Posterior vena cava (tissue), 2 donors: Measurements from ENCODE around the gene MTA2. TPM values are rescaled to one million over a fixed set of nuclear protein-coding genes. Genes with fewer than 3 reads are reported as not detected.
"Not testable (repeated sequence)": the region's sequence is repeated elsewhere in the genome, so short reads cannot be mapped to it uniquely, and the experiment has no call there.

Source experiments
- DNase-seq: peaks from one replicate; pipeline ENCODE4 v3.0.0-alpha.2; 2020; ENCODE audit warnings: low spot score
- intact Hi-C, 2 donors: fragments of 100-400 bp; cut with DNase I; formaldehyde crosslinking; loops; one replicate each; pipeline versions ENCODE4 v1.14.1 to v1.14.2; 2022 to 2023
- total RNA-seq, 2 donors: library from RNA; stranded (reverse); fragmentation: NEBNext Ultra II Directional; extraction: Animal tissue kit (Norgen Biotek cat#: 25700); gene quantifications; one replicate each; pipeline ENCODE4 v1.2.1, GENCODE V29; 2021
- donor health status: DM: yes; HTN: yes; CAD: no.
- donor health status: DM: yes; HTN: yes; CAD: no.

The MTA2 gene
- total RNA-seq, 2 donors from 2014 or later = 56.5 to 67.2 TPM

DNA sequence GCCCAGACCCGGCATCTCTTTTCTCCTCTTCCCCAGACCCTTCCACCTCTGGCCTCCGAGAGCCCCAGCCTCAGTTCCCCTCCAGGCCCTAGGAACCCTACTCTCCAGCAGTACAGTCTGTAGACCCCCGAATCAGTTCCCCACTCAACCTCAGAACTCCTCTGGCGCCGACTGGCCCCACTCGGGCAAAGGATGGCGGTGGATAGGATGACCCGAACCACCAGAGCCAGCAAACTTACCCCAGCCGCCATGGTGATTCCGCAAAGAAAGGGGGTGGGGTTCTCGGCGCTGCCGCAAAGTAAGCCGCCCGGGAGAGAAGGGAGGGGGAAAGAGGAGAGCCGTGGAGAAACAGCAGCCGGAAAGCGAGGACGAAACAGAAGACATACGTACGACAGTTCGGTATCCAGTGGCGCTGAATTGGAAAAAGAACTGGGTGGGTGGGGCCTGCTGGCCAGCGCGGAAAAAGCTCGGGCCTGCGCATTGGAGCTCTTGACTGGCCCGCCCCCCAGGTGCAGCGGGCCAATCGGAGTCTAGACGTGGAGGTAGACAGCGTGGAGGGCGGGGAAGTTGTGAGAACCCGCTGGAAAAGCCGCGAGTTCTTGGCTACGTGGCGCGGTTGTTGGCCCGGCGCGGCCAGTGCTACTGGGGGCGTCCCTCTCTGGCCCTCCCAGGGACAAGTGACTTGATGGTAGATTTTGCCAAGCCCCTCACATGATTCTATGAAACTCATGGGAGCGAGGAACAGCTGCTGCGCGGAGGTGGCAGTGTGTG lies 27.9 kb downstream of the MTA2 start, which contains the start of gene EEF1G:
EEF1G (minus strand) TSS at position 300 of the 771 bp plus-strand sequence; CDS start at position 251, 49 bp downstream.
- peak; percentile 99 for DNase-seq
- intact Hi-C loops = loop anchor here in 1 of 2 donors (2.0 kb wide), 1 partner anchor 17 kb away; the partner anchor contains the start of gene TUT1

DNA sequence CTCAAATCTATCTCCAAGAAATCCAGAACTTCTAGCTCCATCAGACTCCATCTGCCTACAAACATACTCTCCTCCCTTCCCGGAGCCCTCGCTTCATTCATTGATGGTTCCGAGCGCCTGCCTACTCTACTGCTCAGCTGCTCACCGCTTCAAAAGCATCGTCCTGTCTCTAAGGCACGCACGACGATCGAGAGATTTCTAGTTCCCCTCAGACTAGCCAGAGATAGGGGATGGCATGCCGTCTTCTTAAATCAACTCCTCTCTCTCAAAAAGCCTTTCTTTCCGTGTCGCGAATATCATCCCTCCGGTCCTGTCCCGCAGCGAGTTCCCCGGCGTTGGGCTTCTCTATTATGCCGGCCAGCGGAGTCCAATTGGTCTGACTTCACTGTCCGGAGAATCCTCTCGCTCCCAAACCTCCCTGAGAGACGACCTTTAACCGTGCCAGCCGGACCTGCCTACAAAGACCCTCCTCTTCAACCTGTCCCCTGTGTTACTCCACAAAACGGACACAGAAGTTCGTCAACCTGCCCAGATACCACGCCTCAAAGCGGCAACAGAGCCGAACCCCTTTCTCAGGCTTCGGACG lies 28.6 kb downstream of the MTA2 start:
- DNase-seq = no peak
- intact Hi-C loops = no loop called here

DNA sequence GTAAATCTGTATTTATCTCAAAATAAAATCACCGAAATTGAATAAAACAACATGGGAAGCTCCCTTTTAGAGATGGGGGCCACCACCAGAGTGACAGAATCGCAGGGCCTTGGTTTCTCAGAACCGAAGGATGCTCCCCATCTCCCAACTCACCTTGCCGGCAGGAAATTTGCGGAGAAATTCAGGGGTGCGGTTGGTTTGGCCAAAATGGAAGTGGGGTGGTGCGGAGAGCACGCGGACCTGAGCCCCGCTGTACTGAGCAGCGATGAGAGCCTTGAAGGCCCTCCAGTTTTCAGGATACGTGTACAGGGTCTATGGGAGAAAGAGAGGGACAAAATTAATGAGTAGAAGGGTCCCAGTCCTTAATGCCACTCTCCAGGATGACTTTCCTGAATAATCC lies 29.2 kb downstream of the MTA2 start:
- peak; percentile 37 for DNase-seq

DNA sequence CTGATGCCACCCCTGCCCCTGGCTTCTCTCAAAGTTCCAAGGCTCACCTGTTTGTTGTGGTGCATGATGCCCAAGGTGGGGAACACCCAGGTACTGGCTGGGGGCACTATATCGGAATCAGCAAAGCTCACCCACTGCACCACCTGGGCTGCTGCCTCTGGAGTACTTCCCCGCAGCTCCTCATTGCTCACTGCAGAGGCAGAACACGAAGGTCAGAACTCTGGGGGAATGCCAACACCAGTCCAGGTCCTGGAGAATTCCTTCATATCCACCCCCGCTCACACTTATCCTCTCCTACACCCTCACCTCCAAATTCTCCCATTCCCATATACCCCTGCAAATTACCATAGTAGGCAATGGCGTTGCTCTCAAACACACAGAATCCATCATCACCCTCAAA lies 30.2 kb downstream of the MTA2 start:
- intact Hi-C loops, DNase-seq: not testable (repeated sequence)

More for the DNA sequence above, 29.2 kb downstream of the MTA2 start:
- intact Hi-C loops = no loop called here

DNA sequence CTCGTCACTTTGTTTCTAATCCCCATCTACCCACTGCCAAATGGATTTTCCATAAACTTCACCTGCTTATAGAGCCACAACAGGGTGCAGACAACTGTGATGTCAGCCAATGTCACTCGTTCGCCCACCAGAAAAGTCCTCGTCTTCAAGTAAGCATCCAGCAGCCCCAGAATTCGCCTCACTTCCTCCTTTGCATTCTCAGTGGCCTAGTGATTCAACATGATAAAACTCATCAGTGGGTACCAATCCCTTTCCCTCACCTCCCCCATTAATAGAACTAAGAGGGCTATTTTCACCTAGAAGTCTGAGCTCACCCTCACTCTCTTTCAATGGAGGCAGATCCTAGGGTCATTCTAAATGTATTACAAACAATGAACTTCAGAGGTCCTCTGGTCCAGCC lies 30.8 kb downstream of the MTA2 start:
- DNase-seq, intact Hi-C loops: not testable (repeated sequence)

DNA sequence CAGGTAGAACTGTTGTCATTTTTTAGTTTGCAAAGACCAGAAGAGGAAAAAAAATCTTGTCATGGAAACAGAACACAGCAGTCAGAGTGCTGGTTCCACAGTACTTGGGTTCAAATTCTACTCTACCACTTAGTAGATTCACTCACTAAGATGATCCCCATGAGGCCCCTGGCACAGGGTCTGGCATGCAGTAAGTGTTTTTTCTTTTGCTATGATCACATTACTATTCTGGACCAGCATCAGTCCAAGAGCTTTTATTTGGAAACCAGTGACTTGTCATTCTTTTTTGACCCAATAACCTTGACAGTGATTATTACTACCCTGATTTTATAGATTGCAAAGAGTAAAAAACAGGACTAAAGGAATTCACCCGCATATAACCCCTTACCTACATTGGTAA lies 32.1 kb downstream of the MTA2 start:
- DNase-seq = no peak
- intact Hi-C loops = no loop called here

DNA sequence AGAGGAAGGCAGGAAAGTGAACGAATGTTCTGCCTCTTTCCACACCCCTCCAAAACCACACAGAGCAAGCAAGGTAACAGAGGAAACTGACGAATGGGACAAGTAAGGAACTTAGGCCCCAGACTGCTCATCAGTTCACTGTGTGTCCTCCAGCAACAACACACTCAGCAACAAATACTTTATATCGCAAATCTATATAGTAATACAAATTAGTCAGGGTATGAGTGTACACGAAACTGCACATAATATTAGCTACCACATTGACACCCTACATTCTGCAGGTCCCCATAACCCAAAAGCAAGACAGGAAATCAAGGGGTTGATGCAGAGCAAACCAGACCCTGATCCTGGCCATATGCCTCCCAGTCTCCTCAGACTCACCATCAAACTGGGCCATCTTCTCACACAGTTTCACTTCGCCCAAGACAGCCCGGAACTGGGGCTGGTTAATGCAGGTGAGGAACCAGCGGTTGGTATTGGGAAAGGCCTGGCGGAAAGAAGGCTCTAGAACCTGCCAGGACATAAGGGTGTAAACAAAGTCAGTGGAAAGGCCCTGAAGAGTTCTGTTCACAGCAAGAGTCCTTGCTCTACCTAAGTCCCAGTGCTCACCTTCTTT lies 34.5 kb downstream of the MTA2 start:
- intact Hi-C loops = no loop called here
- DNase-seq = no peak

DNA sequence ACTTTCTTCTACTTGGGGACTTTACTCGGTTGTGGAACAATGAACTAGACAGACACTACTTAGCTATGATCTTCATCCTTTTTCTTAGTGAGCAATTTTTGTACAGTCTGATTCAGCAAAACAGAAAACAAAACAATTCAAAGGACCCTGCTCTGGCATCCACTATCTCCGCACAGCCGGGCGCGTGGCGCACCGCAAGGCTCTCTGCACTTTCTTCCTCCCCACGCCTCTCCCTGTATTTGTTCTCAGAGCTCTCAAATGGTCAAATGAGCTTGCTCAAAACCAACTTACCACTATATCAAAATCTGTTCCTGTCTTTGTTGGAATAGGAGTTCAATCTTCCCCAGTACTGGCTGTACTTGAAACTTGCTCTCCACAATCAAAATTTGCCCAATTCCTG lies 35.4 kb downstream of the MTA2 start:
- intact Hi-C loops = no loop called here
- peak; percentile 44 for DNase-seq

DNA sequence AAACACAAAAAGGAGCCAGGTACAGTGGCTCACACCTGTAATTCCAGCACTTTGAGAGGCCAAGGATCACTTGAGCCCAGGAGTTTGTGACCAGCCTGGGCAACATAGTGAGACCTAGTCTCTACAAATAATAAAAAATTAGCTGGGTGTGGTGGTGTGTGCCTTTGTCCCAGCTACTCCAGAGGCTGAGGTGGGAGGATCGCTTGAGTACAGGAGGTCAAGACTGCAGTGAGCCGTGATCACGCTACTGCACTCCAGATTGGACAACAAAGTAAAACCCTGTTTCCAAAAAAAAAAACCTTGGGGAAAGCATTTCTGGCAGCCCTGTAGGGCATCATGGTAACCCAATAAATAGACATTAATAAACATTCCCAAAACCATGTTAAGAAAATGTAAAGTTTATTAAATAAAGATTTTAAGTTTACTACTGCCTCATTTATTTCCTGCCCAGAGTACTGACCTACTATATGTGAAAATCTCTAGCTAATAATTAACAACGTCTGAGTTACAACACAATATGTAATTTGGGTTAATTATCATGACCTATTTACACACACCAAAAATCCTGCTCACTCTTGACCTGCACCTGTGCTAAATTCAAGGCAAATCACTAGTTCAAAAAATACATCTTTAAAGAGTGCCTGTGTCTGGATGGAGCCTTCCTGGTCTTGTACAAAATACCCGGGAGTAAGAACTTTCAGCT lies 36.4 kb downstream of the MTA2 start:
- peak; percentile 49 for DNase-seq
- intact Hi-C loops = no loop called here

DNA sequence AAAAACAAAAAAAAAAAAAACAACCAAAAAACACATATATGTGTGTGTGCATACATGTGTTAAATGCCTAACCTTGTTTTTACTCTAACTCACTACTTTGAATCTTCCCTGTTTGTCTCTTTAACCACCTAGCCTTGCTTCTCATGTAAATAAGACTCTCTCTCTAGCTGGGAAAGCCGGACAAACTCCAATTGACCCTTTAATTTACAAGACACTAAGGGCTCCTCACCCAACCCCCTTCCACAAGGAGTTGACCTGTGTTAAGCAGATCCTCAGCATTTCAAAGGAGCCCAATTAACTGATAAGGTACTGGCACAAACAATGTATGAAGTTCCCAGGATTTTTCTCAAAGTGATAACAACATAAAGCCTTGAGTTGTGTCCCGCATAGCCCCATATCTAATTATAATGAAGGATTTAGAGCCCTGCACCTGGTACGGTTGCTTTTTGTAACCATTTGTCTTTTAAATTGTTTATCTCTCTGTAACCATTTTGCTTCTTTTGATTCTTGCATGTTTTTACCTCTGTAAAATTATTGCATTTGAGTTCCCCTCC lies 39.9 kb downstream of the MTA2 start:
- intact Hi-C loops, DNase-seq: not testable (repeated sequence)

DNA sequence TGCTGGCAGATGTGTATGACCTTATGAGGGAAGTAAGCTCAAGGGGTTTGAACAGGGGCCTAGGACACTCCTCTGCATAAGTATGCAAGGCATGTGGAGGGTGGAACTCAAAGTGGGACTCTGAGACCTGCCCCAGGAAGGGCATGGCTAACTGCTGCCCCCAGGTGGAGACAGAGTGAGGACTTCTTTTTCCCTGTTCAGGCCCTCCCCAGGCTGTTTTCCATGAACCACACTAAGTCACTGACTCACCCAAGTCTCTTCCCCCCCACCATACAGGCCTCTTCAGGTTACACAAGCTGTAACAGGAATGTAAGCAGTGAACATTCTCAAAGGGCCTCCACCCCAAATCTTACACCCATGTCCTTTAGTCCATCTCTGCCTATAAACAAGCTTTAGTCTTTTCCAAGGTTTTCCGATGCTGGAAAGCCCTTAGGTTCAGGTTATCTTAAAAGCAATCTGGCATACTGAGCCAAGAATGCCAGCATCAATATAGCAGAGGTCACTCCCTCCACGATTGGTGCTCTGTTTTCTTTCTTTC lies 41.0 kb downstream of the MTA2 start:
- DNase-seq = peak; percentile 96
- intact Hi-C loops = no loop called here

DNA sequence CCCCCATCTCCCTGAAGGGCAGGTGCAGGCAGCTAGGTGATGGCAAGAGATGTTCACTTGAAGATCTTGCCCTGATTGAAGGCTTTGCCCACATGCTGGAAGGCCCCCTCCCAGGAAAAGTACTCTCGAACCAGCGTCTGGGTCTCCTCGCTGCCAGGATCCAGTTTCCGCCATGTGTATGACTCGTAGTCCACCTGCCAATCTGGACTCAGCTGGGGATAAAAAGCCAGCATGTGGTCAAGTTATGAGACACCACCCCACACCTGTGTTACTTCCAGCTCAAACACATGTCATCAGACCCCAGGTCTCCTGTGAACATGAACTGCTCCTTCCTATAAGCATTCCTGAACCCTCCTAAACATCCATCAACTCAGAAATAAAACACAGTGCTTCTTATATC lies 42.0 kb downstream of the MTA2 start:
- intact Hi-C loops = loop anchor here (5.0 to 10.0 kb wide), 2 partner anchors 162 to 755 kb away; no protein-coding TSS in a partner anchor
- DNase-seq = not testable (repeated sequence)

DNA sequence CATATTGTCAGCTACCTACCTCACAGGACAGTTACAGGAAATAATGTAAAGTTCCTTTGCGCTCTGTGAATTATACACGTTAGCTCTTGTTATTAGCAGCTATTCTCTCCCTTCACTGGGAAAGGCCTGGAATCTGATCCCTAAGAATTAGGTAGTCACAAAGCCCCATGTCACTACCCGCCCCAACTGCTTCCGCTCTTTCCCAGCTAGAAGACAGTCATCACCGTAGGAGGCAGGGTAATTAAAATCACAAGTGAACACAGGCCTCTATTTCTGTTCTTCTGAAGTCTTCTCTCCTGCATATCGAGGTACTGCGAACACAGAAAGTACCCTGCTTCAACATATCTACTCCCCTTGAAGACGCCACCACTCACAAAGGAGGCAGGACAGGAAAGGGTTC lies 42.5 kb downstream of the MTA2 start:
- DNase-seq = no peak
- intact Hi-C loops = loop anchor here (5.0 to 10.0 kb wide), 2 partner anchors 162 to 754 kb away; no protein-coding TSS in a partner anchor

DNA sequence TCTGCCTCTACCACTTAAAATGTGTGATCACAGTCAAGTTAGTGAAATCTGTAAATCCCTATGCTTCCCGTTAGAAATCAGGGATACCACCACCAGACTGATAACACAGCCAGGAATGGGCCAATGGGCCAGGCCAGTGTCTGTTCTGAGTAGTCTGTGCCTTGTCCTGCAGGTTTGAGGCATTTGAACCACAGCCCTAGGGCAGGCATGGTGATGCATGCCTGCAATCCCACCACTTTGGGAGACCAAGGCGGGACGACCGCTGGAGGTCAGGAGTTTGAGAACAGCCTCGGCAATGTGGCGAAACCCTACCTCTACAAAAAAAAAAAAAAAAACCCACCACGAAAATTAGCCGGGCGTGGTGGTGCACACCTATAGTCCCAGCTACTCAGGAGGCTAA lies 43.0 kb downstream of the MTA2 start:
- no peak for DNase-seq
- intact Hi-C loops = loop anchor here (5.0 to 10.0 kb wide), 2 partner anchors 161 to 754 kb away; no protein-coding TSS in a partner anchor

DNA sequence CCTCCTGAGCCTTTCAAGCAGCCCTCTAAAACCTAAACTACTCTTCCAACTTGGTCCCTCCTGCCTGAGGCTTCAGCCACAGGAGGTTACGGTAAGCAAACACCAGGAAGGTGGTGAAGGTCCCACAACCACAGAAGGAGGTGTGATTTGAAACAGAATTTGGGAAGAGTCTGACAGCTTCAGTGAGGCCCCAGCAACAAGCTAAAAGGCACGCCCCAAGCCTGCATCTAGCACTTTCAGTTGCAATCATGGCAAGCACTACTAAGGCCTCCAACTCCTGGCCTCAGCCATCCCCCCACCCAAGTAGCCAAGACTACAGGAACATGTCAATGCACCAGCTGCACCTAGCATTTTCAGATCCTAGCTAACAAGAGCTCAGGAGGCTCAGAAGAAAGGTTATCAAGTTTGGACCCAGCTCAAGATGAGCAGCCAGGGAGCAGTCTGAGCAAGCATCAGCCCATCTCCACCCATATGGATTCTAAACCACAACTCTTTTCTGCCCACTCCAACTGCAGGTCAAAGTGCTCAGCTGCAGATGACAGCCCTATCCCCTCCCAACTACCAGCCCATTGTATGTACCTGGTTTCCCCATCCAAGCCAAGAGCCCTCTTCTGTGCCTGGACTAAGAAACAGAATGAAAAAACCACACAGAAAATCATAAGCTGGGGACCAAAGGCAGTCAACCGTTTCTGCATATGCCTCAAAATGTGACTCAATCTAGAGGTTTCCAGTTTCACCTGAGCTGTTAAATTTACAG lies 44.6 kb downstream of the MTA2 start:
- no peak for DNase-seq
- intact Hi-C loops = loop anchor here (5.0 to 10.0 kb wide), 2 partner anchors 160 to 752 kb away; no protein-coding TSS in a partner anchor

DNA sequence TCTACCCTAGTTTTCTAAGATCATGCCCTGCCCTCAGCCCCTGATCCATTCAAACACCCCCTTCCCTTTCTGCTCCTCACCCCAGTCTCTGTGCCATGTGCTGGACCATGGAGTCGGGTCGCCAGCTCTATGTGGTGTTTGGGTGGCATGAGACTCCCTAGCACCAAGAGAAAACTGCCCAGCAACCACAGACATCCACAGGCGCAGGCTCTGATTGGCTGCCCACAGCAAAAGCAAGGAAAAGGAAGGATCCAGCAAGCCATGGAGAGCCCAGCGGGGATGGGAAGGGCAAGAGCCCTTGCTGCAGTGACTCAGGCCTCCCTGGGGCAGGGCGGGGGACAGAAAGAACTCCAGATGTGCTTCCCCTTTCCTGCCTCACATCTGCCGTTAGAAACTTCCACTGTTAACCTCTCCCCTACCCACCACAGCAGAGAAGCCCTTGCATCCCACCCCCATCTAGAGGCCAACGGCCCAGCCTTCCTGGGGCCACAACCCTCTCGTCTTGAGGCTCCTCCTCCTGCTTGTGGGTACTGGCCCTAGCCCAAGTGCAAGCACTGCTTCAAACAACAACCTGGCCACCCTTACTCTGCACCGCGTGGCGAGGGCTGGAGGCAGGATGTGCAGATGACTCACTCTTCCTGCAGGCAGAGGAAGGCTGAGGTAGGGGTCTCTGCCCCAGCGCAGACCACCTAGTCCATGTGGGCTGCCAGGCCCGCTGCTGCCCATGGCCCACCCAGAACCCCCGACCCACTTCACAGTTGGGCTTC lies 45.4 kb downstream of the MTA2 start:
- intact Hi-C loops = loop anchor here (5.0 to 10.0 kb wide), 2 partner anchors 159 to 751 kb away; no protein-coding TSS in a partner anchor
- DNase-seq = peak; percentile 97

DNA sequence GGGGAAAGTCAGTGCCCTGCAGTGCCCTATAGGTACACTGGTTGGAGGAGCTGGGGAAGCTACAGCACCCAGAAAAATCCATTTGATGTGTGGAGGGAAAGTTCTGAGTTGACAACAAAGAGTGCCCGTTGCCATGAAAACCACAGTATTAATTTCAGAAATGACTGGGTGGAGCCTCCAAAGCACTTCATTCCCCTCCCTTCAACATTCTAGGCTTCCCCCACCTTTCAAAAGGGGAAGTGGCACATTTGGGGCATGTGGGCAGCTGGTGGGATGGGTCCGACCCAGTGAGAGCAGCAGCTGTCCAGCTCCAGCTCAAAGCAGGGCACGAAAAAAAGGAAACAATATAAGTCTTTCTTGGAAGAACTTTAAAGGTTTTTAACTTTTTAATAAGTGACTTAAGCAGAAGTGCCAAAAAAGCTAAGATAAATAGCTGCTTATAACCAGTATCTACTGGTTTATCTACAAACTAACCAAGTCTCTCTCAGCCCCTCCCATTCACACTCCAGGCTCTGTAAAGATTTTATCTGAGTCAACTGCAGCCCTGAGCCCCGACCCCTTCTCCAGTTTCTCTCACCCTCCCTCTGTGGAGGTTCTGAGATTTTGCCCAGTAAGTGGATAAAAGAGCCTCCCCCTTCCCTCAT lies 46.1 kb downstream of the MTA2 start:
- DNase-seq = no peak
- intact Hi-C loops = loop anchor here (5.0 to 10.0 kb wide), 2 partner anchors 158 to 751 kb away; no protein-coding TSS in a partner anchor
